SJCRH30 (cell line): ENCODE data around the gene TUBB. TPM values are rescaled to one million over a fixed set of nuclear protein-coding genes. Genes with fewer than 3 reads are reported as not detected.

Source experiments
- DNase-seq, 2 experiments: peaks; one replicate each; pipeline ENCODE4 v3.0.0-alpha.2; 2015 to 2020
- H3K27ac ChIP-seq: fragments of 250-450 bp; sonication (Bioruptor Pico); 2 replicates; pipeline ENCODE4 v1.5.1; 2020; ENCODE audit warnings: mild to moderate bottlenecking, moderate library complexity
- H3K27me3 ChIP-seq: fragments of 250-450 bp; sonication (Bioruptor Pico); 2 replicates; pipeline ENCODE4 v1.5.1; 2020; ENCODE audit warnings: mild to moderate bottlenecking, moderate library complexity
- H3K36me3 ChIP-seq: fragments of 250-450 bp; sonication (Bioruptor Pico); 2 replicates; pipeline ENCODE4 v1.5.1; 2020; ENCODE audit warnings: mild to moderate bottlenecking, moderate library complexity
- H3K4me1 ChIP-seq: fragments of 250-450 bp; sonication (Bioruptor Pico); 2 replicates; pipeline ENCODE4 v1.5.1; 2020; ENCODE audit warnings: mild to moderate bottlenecking, moderate library complexity
- H3K4me3 ChIP-seq: fragments of 250-450 bp; sonication (Bioruptor Pico); 2 replicates; pipeline ENCODE4 v1.5.1; 2020; ENCODE audit warnings: mild to moderate bottlenecking, moderate library complexity
- H3K9me3 ChIP-seq: fragments of 250-450 bp; sonication (Bioruptor Pico); replicated peaks from 2 replicates; pipeline ENCODE4 v1.5.1; 2020; ENCODE audit warnings: mild to moderate bottlenecking, moderate library complexity
- total RNA-seq: library from RNA; depleted of rRNA; stranded (reverse); fragments of >200 nt; shearing (Covaris generic); gene quantifications from 2 replicates; pipeline ENCODE4 v1.2.3, GENCODE V29; 2014

Gene TUBB
- total RNA-seq, 1 experiment from 2014 or later, result 1,652 TPM

DNA sequence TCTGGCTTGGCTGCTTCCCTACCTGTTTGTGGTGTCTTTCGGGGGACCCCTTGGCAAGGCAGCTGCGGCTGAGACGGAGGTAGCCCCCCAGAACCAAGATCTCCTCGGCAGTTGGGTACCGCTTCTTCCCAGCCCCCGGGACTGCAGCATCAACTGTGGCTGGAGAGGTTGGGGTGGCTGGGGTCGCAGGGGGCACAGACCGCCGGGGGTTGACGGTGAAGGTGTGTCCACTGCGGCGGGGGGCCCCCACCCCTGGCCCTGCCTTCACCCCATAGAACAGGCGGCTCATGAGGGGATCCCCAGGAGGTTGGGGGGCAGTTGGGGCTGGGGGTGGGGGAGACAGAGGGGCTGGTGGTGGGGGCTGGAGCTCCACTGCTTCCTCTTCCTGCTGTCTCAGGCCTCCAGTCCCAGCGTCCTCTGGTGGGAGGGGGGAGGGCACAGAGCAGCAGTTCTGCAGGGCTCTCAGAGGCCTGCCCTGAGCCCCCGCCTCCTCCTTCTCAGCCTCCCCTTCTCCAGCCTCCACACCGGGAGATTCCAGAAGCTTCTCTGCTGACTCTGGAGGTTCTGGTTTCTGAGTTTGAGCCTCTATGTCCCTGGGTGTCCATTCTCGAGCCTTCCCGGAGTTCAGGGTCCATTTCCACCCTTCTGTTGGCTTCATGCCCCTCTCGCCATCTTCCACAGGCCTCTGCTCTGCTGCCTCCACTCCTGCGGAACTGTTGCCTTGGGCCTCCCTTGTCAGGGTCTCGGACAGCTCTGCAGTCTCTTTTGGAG is 35.6 kb upstream of the TUBB start:
- peaks cover 36% of the 10 kb centered on the region for H3K4me1 ChIP-seq
- H3K27ac ChIP-seq, result no peak overlapping the region
- DNase-seq, result no peak
- no peaks in the 10 kb centered on the region; the same call in none of the 2 replicates for H3K36me3 ChIP-seq
- no peaks in the 10 kb centered on the region for H3K27me3 ChIP-seq
- peak overlapping the region; percentile 45 for H3K4me3 ChIP-seq
- H3K9me3 ChIP-seq, result no peaks in the 10 kb centered on the region

DNA sequence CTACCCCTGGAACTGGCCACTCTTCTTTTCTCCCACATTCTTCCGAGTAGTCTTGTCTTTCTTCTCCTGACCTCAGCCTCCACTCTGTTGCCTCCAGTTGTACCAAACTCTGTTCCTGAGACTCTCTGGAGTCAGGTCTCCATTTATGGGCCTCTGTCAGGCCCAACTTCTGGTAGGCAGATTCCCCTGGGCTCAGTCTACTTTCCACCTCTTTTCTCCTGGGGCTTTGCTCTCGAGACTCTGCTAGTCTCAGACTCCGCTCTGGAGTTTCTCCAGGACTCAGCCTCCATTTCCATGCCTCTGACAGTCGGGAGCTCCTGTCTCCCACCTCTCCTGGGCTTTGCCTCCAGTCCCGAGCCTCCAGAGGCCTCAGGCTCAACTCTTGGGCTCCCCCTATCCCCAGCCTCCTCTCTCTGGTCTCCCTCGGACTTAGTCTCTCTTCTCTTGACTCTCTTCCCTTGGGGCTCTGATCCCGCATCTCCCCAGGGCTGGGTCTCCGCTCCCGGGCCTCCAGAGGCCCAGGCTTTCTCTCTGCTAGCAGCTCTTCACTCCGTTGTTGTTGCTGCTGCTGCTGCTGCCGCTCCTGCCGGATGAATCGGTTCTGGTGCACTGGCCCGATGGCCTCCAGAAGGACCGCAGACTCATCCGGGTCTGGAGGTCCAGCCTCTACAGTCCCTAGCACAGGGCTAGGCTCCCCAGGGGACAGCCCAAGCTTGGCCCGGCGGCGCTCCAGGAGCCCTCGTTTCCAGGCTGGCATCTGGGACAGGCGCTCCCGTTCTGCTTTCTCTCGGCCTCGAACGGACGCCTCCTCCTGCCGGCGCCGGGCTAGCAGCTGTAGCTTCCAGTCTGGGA is 34.8 kb upstream of the TUBB start:
- Histone ChIP-seq H3K36me3 (no peaks in the 10 kb centered on the region; the same call in none of the 2 replicates), H3K4me1 (peaks cover 39% of the 10 kb centered on the region), H3K9me3 (no peaks in the 10 kb centered on the region), H3K27ac (no peak overlapping the region), H3K27me3 (no peaks in the 10 kb centered on the region), H3K4me3 (peak overlapping the region; percentile 83)
- no peak for DNase-seq

DNA sequence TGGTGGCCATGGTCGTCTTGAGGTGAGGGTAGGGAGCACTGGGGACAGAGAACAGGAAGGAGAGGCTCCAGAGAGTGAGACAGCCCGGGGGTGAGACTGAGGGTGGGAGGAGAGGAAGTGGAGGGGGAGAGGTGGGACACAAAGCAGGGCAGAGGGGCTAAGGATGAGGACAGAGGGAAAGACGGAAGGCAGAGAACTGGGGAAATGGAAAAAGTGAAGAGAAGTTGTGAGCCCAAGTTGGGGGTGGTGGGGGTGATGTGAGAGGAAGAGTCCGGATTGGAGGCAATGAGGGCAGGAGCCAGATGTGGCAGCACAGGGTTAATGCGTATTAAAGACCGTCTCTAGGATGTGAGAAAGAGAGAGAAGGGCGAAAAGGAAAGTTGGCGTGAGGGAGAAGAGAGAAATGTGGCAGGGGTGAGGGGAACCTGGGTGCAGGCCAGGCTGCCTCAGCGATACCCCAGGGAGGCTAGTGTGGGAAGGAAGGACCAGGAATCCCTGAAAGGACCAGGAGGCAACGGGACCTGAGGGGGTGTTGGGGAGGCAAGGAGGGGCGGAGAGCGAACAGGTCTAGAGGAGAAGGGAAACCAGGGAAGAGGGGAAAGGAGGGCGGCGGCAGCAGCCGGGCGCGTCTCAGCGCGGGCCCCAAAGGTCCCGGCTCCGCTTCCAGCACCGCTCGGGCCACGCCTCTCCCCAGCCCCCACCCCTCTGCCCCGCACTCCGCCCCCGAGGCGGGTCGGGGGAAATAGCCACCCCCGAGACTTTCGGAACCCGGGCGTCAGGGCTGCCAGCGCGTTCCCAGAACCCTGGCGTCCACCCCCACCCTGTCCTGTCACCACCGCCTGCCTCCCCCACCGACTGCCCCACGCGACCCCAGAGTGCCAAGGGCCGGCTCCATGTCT is 33.9 kb upstream of the TUBB start, which contains the start of gene PPP1R18:
Gene PPP1R18 (minus strand): TSS at position 637 of the 899 bp plus-strand sequence. CDS start 627 bp downstream, at position 10.
- H3K36me3 ChIP-seq, result no peaks in the 10 kb centered on the region; the same call in none of the 2 replicates
- peak within 1 kb of the TSS; percentile 96 for H3K27ac ChIP-seq
- peak; percentile 55 to 59 for DNase-seq
- H3K4me3 ChIP-seq, result peak within 1 kb of the TSS; percentile 83
- H3K4me1 ChIP-seq, result peaks cover 39% of the 10 kb centered on the region
- H3K27me3 ChIP-seq, result no peaks in the 10 kb centered on the region
- no peaks in the 10 kb centered on the region for H3K9me3 ChIP-seq

DNA sequence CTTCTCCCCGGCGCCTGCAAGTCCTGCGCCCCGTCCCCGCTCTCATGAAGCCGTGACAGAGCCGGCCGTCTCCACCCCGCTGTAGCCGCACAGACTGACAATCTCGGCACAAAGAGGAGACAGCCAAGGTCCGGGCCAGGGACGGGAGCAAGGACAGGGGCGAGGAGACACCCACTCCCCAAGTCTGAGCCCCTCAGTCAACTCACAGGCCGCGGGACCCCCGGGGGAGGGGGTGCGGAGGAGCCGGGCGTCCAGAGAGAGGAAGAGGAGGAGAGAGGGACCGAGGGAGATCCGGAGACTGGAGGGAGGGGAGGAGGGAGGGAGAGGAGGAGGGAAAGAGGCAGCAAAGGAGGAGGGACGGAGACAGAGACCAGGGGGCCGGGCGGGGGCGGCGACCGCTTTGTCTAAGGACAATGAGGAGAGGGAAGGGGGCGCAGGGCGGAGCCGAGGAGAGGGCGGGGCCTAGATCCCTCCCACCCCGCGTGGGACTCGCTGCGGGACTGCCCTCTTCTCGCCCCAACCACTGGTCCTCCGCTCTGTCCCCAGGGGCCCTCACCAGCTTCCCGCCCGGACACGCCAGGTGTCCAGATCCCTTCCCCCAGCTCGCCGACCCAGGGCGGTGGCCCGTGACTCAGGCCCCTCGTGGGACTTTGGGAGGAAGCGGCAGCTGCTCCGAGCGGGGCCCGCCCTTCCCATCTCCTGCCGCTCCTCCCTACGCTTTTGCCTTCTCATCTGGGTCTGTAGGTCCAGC is 33.1 kb upstream of the TUBB start:
- peak; percentile 98 to 99 for DNase-seq
- Histone ChIP-seq H3K4me1 (peaks cover 38% of the 10 kb centered on the region), H3K36me3 (no peaks in the 10 kb centered on the region; the same call in none of the 2 replicates), H3K9me3 (no peaks in the 10 kb centered on the region), H3K27ac (peak overlapping the region; percentile 96), H3K27me3 (no peaks in the 10 kb centered on the region), H3K4me3 (peak overlapping the region; percentile 83)

DNA sequence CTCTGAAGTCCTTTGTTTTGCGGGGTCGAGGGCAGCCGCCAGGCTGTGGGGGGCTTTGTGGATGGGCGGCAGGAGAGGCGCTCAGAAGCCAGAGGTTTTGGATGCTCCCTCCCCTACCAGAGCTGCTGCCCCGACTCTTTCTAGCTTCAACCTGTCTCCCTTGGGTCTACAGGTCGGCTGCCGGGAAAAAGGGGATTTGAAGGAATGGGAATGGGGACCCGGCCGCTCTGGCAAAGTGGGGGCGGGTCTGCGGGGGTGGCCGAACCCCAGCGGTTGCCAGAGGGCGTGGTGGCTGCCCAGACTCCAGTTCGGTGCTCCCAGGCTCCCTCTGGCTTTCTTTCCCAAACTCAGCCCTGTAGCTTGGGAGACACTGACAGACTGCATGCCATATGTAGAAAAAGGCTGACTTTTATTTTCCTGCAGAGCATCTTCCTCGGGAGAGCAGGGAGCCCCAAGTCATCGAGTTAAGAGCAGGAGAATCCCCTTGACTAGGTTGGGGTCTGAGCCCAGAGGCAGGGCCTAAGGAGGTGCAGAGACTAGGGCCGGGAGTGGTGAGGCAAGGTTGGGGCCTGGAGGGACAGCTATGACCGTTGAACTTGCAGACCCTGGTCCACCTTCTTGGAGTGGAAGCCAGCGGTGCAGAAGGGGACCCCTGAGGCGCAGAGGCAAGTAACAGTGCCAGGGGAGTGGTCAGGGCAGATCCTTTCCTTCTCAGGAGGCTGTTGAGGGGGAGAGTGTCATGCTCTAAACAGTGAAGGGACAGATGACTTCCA is 32.3 kb upstream of the TUBB start:
- Histone ChIP-seq H3K36me3 (no peaks in the 10 kb centered on the region; the same call in none of the 2 replicates), H3K4me1 (peaks cover 30% of the 10 kb centered on the region; the same call in 1 of the 2 replicates), H3K4me3 (peak overlapping the region; percentile 83), H3K27me3 (no peaks in the 10 kb centered on the region), H3K9me3 (no peaks in the 10 kb centered on the region), H3K27ac (peak overlapping the region; percentile 96)
- DNase-seq, result peak in 1 of 2 experiments; percentile 38

DNA sequence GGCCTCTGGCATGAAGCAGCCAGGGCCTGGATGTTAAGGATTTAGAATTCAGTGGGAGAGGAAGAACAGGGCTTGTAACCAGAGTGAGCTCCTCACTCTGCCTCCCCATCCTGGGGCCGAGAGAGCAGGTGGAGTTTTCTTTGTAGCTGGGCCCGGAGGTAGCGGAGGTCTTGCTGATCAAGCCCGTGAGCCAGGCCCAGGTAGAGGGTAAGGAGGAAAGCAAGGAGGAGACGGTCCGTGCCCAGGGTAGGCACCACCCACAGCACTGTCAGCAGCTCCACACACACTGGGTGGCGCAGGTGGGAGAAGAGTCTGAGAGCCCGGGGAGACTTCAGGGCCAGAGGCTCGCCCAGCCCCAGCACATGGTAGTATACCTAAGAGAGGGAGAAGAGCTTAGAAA is 31.6 kb upstream of the TUBB start:
- Histone ChIP-seq H3K9me3 (no peaks in the 10 kb centered on the region), H3K4me3 (peak overlapping the region; percentile 83), H3K4me1 (peaks cover 24% of the 10 kb centered on the region; the same call in 1 of the 2 replicates), H3K27me3 (no peaks in the 10 kb centered on the region), H3K27ac (peak overlapping the region; percentile 96; the same call in 1 of the 2 replicates), H3K36me3 (no peaks in the 10 kb centered on the region; the same call in none of the 2 replicates)
- DNase-seq, result no peak

DNA sequence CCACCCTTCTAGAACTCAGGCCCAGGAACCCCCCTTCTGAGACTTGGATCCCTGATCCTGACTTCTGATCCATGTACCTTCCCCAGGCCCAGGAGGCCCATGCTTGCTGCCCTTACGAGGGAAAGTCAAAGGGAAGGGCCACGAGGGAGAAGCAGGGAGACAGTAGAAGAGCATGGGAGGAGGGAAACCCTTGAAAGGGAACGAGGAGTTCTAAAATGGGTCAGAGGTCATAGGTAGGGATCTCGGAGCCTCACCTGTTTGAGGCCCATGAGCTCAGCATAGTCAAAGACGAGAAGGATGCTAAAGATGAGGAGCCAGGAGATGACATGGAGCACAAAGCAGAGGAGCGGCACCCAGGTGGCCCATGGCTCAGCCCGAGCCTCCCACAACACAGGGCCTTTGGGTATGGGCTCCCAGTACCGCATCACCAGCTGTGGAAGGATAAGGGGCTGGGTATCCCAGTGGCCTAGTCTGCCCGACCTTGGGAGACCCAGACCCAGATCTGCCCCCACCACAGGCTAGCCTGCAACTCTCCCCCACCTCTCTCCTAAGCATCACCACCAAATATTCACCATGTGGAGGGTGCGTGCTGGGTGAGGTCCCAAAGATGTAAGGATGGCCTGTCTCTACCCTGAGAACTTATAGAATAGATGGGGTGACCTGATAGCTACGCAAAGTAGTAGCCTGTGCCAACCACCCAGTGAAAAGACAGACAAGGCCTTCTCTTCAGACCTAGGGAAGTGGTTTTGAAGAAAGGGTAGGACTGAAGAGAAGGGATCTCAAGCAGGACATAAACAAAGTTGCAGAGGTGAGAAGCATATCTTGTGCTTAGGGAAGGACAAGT is 30.9 kb upstream of the TUBB start:
- H3K9me3 ChIP-seq, result no peaks in the 10 kb centered on the region
- H3K4me1 ChIP-seq, result peaks cover 24% of the 10 kb centered on the region; the same call in 1 of the 2 replicates
- H3K27ac ChIP-seq, result no peak overlapping the region
- peak overlapping the region; percentile 67 for H3K4me3 ChIP-seq
- no peaks in the 10 kb centered on the region for H3K27me3 ChIP-seq
- H3K36me3 ChIP-seq, result no peaks in the 10 kb centered on the region; the same call in 1 of the 2 replicates
- DNase-seq, result no peak

DNA sequence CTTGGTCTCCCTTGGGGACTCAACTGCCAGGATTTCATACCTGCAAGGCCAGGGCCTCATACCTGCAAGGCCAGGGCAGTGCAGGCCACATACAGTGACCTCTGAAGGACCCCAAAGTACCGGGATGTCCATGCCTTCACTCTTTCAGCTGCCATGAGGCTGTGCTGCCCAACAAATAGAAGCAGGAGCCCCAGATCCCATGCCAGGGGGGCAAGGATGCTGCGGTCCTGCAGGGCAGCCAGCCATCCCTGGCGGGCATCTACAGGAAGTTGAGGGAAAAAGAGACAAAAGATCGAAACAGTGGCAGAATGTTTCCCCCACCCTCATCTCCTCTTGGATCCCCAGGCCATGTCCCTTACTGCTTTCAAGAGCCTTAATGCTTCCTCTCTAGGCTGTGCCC is 30.2 kb upstream of the TUBB start:
- peak overlapping the region; percentile 70 for H3K27ac ChIP-seq
- peaks cover 22% of the 10 kb centered on the region; the same call in 1 of the 2 replicates for H3K4me1 ChIP-seq
- no peaks in the 10 kb centered on the region for H3K27me3 ChIP-seq
- peak overlapping the region; percentile 67 for H3K4me3 ChIP-seq
- H3K9me3 ChIP-seq, result no peaks in the 10 kb centered on the region
- H3K36me3 ChIP-seq, result no peaks in the 10 kb centered on the region; the same call in 1 of the 2 replicates
- DNase-seq, result no peak

DNA sequence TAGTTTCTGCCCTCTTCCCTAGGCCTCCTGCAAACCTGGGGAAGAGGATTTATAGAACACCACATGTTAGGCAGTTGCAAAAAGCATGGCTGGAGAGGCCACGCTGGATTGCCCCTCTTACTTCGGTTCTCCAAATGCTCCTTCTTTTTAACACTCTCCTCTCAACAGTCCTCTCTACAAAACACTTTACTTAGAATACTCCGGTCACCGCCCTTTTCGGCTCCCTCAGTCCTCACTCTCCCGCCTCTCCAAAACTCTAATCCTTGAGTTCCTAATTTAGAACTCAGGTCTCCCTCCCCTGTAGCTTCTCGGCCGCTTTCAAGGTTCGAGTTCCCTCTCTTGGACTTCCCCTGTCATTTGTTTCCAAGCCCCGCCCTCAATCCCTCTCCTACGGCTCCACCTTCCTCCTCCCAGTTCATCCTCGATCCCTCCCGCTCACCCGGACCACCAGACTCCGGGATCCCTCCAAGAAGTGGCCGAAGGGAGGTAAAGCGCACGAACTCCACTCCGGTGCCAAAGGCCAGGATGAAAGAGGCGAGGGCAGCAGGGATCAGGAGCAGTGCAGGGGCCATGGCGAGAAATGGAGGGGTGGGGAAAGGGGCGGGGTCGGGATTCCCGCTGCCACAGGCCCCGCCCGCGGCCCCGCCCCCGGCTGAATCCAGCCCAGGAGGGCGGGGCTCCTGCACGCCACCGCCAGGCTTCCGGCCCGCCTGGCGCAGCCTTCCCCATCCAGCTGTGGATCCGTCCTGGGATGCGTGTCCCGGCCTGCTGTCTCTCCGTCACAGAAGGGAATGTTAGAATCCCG is 29.5 kb upstream of the TUBB start, which contains the start of gene NRM:
Gene NRM (minus strand): TSS at position 582 of the 805 bp plus-strand sequence. CDS start 10 bp downstream, at position 572.
- no peaks in the 10 kb centered on the region; the same call in 1 of the 2 replicates for H3K36me3 ChIP-seq
- H3K9me3 ChIP-seq, result no peaks in the 10 kb centered on the region
- H3K4me3 ChIP-seq, result peak within 1 kb of the TSS; percentile 67
- no peaks in the 10 kb centered on the region for H3K27me3 ChIP-seq
- H3K27ac ChIP-seq, result peak within 1 kb of the TSS; percentile 70
- H3K4me1 ChIP-seq, result peaks cover 16% of the 10 kb centered on the region; the same call in 1 of the 2 replicates
- peak; percentile 93 to 94 for DNase-seq

DNA sequence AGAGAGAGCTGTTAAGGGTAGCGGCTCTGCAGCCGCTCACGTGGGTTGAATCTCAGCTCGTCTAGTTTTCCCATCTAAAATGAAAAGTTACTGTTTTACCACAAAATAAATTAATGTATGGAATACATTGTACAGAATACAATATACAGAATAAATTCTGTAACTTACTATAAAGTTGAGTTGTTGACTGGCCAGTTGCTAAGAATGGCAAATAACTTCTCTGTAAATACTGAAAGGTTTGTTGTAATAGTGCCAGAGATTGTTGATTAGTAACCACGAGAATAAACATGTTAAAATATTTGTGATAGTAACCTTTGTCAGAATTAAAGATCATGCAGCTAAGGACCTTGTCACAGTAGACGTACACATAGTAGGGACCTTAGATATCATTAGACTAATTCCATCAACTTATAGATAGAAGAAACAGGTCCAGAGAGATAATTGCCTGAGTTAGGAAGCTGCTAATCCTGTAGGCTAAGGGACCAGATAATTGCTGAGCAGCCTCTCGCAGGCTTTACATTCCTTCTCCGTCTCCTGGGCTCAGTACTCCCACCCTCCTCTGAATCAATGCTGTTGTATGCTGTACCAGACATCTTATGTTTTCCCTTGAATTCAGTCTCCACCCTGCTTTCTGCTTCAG is 28.8 kb upstream of the TUBB start:
- Histone ChIP-seq H3K4me1 (peaks cover 15% of the 10 kb centered on the region; the same call in 1 of the 2 replicates), H3K27ac (peak overlapping the region; percentile 70)
- peak in 1 of 2 experiments; percentile 50 for DNase-seq

DNA sequence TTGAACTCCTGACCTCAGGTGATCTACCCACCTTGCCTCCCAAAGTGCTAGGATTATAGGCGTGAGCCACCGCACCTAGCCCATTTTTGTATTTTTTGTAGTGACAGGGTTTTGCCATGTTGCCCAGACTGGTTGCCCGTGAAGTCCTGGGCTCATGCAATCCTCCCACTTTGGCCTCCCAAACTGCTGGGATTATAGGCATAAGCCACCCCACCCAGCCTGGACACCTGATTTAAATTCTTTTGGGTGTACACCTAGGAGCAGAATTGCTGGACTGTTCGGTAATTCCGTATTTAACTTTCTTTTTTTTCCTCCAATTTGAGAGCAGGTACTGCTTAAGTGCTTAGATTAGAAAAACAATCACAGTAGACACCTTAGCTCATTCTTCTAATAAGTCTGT is 23.7 kb upstream of the TUBB start:
- Histone ChIP-seq H3K36me3 (no peaks in the 10 kb centered on the region), H3K4me1 (no peaks in the 10 kb centered on the region), H3K27ac (no peak overlapping the region), H3K27me3 (no peaks in the 10 kb centered on the region), H3K4me3 (no peak overlapping the region), H3K9me3 (no peaks in the 10 kb centered on the region)
- no peak for DNase-seq

More for the DNA sequence above, 28.8 kb upstream of the TUBB start:
- no peaks in the 10 kb centered on the region; the same call in 1 of the 2 replicates for H3K36me3 ChIP-seq
- peak overlapping the region; percentile 67 for H3K4me3 ChIP-seq
- H3K27me3 ChIP-seq, result no peaks in the 10 kb centered on the region
- H3K9me3 ChIP-seq, result no peaks in the 10 kb centered on the region
